ENCODE results near the gene SLC50A1. TPM values are rescaled to one million over a fixed set of nuclear protein-coding genes. Genes with fewer than 3 reads are reported as not detected.
A peak's percentile ranks its signal among the peaks of the same experiment; 100 is the strongest.

Gene SLC50A1
- total and polyA plus RNA-seq, 9 of the 15 experiments (the other 6 are each of a cell fraction or from before 2014, with no cell fraction given): 46.5 to 132 (median 91.9) TPM

DNA sequence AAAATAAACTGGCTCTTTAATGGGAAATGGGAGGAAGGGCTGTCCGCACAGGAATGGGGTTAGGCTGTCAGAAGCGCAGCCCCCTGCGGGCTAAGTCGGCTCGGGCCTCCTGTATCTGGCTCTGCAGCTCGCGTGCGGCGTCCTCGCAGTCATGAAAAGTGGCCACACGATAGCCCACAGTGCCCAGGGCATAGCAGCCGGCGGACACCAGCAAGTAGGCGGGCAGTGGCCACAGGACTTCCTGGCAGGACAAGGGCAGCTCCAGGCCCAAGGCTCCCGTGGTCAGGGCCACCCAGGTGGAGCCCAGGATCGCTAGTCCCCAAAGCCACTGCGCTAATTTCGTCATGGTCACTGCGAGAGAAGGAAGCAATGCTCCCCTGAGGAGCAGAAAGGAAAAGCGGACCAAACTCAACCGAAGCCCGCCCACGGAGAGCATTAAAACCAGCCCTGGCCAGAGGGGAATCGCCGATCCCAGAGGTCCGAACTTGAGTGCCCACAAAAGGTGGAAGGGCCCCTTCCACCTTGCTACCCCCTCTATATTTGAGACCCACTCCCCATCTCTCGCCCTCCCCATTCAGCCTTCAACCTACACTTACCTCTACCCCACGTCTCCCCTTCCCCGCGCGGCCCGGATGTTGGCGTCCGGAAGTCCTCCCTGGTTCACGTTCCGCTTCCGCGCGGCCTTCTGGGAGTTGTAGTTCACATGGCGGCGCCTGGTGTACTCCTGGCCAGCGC, 4.4 kb downstream of the SLC50A1 start, which contains the start of gene DPM3 (continued):
- TF ChIP-seq PTRF (tag; IDR thresholded peaks at IDR 0.05) (no peak), YBX1 (IDR thresholded peaks at IDR 0.05) (no peak), RFX1 (IDR thresholded peaks at IDR 0.05) (no peak), RAD51 (IDR thresholded peaks at IDR 0.05; ENCODE audit: borderline replicate concordance, low read depth) (0 out of 2 replicates have a peak, but pooled peaks have one; percentile 4), ZNF408 (CRISPR knock-in tag; IDR thresholded peaks at IDR 0.05; ENCODE audit: low read depth) (no peak), CBX5 (IDR thresholded peaks at IDR 0.05; ENCODE audit: borderline replicate concordance, low read depth) (no peak), TFAM (CRISPR knock-in tag; conservative IDR thresholded peaks at IDR 0.05) (no peak), CEBPG (CRISPR knock-in tag; IDR thresholded peaks at IDR 0.05) (peak; percentile 22; the same call in 1 of the 2 replicates), CEBPG (tag; conservative IDR thresholded peaks at IDR 0.05 in 1 of 2, IDR thresholded peaks at IDR 0.05 in 1 of 2) (peak in 1 of 2 experiments; percentile 16; a peak in 1 of 4 replicates), ERF (CRISPR knock-in tag; IDR thresholded peaks at IDR 0.05) (no peak; the same call in 1 of the 2 replicates), EP300 (IDR thresholded peaks at IDR 0.05; ENCODE audit: low read length) (no peak), SETDB1 (IDR thresholded peaks at IDR 0.05; ENCODE audit: low read length) (no peak), SAP30 (IDR thresholded peaks at IDR 0.05; ENCODE audit: borderline replicate concordance, insufficient read depth, low read depth, low read length, poor library complexity, severe bottlenecking) (peak; percentile 37), JUNB (CRISPR knock-in tag; conservative IDR thresholded peaks at IDR 0.05) (no peak), ZNF707 (CRISPR knock-in tag; conservative IDR thresholded peaks at IDR 0.05) (no peak), MEIS2 (IDR thresholded peaks at IDR 0.05; ENCODE audit: partially characterized antibody) (no peak), KAT7 (CRISPR knock-in tag; IDR thresholded peaks at IDR 0.05; ENCODE audit: borderline replicate concordance) (peak; percentile 61; the same call in 1 of the 2 replicates), FOXA3 (CRISPR knock-in tag; conservative IDR thresholded peaks at IDR 0.05 in 1 of 2, IDR thresholded peaks at IDR 0.05 in 1 of 2) (no peak), HDAC6 (IDR thresholded peaks at IDR 0.05; ENCODE audit: low read depth, low read length) (no peak), KLF10 (CRISPR knock-in tag; IDR thresholded peaks at IDR 0.05) (no peak), MXI1 (IDR thresholded peaks at IDR 0.05; ENCODE audit: low read depth, low read length) (peak; percentile 13; the same call in 1 of the 2 replicates), TAF9B (IDR thresholded peaks at IDR 0.05; ENCODE audit: partially characterized antibody) (peak; percentile 78), SMARCA4 (IDR thresholded peaks at IDR 0.05) (no peak), ZNF217 (CRISPR knock-in tag; IDR thresholded peaks at IDR 0.05) (no peak), GABPB1 (CRISPR knock-in tag; IDR thresholded peaks at IDR 0.05) (peak; percentile 99)
- TF ChIP-seq, protein P1, sequence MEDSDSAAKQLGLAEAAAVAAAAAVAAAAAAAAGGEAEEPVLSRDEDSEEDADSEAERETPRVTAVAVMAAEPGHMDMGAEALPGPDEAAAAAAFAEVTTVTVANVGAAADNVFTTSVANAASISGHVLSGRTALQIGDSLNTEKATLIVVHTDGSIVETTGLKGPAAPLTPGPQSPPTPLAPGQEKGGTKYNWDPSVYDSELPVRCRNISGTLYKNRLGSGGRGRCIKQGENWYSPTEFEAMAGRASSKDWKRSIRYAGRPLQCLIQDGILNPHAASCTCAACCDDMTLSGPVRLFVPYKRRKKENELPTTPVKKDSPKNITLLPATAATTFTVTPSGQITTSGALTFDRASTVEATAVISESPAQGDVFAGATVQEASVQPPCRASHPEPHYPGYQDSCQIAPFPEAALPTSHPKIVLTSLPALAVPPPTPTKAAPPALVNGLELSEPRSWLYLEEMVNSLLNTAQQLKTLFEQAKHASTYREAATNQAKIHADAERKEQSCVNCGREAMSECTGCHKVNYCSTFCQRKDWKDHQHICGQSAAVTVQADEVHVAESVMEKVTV (CRISPR knock-in tag; IDR thresholded peaks at IDR 0.05): no peak
- TF ChIP-seq, protein P2, sequence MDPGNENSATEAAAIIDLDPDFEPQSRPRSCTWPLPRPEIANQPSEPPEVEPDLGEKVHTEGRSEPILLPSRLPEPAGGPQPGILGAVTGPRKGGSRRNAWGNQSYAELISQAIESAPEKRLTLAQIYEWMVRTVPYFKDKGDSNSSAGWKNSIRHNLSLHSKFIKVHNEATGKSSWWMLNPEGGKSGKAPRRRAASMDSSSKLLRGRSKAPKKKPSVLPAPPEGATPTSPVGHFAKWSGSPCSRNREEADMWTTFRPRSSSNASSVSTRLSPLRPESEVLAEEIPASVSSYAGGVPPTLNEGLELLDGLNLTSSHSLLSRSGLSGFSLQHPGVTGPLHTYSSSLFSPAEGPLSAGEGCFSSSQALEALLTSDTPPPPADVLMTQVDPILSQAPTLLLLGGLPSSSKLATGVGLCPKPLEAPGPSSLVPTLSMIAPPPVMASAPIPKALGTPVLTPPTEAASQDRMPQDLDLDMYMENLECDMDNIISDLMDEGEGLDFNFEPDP (CRISPR knock-in tag; IDR thresholded peaks at IDR 0.05): no peak

Measured in K562 (cell line).